Testis (tissue), 3 donors: ENCODE results near the gene NXT1. TPM values are rescaled to one million over a fixed set of nuclear protein-coding genes. Genes with fewer than 3 reads are reported as not detected.

Experiments
- DNase-seq: peaks from one replicate; pipeline ENCODE4 v3.0.0-alpha.2; 2019
- H3K27ac ChIP-seq, 2 donors: fragments of 200-600 bp; sonication (generic); one replicate each; pipeline ENCODE4 v1.5.1; 2019
- H3K27me3 ChIP-seq: fragments of 200-600 bp; sonication (generic); one replicate; pipeline ENCODE4 v1.5.1; 2019
- H3K36me3 ChIP-seq: fragments of 200-600 bp; sonication (generic); one replicate; pipeline ENCODE4 v1.5.1; 2017; ENCODE audit warnings: low read depth; ENCODE audit errors: missing control alignments
- H3K4me1 ChIP-seq: fragments of 200-600 bp; sonication (generic); one replicate; pipeline ENCODE4 v1.5.1; 2019
- H3K4me3 ChIP-seq, 2 donors: fragments of 200-600 bp; sonication (generic); one replicate each; pipeline ENCODE4 v1.5.1; 2017 to 2019
- H3K9me3 ChIP-seq: fragments of 200-600 bp; sonication (generic); one replicate; pipeline ENCODE4 v1.5.1; 2017
- CTCF ChIP-seq, 3 experiments: fragments of 450-650 bp in 2 of 3; fragments of 200-600 bp in 1 of 3; sonication (generic) in 1 of 3; IDR thresholded peaks; one replicate each; pipeline ENCODE4 v1.5.1; 2016 to 2019; ENCODE audit warnings: antibody characterized with exemption in 3 of 3, mild to moderate bottlenecking in 2 of 3, moderate library complexity in 1 of 3
- POLR2A ChIP-seq: fragments of 450-650 bp; IDR thresholded peaks from one replicate; pipeline ENCODE4 v1.6.1; 2017; ENCODE audit warnings: antibody characterized with exemption, mild to moderate bottlenecking, moderate library complexity
- WGBS, 2 donors: methylation state at CpG; one replicate each; pipeline ENCODE4 v1.1.5; 2018; 5-methylcytosine and 5-hydroxymethylcytosine counted together
- intact Hi-C: fragments of 100-400 bp; cut with DNase I; formaldehyde crosslinking; loops from one replicate; pipeline ENCODE4 v1.15.1; 2023; ENCODE audit warnings: low total_unique reads
- polyA plus RNA-seq: library from polyadenylated mRNA; stranded (reverse); fragments of 350-450 nt; fragmentation: Illumina TruSeq; extraction: RNeasy Lipid Tissue Mini Kit (QIAGEN cat#74804); gene quantifications from one replicate; pipeline ENCODE4 v1.2.3, GENCODE V29; 2014; ENCODE audit warnings: low read depth, low replicate concordance; ENCODE audit not compliant: insufficient read depth
- total RNA-seq, 2 donors: library from RNA; depleted of rRNA; stranded (reverse); fragments of >200 nt; gene quantifications; one replicate each; pipeline ENCODE4 v1.2.3, GENCODE V29; 2016

NXT1 gene
- total and polyA plus RNA-seq, 3 donors from 2014 or later, result 26.3 to 48.0 (median 40.3) TPM

- WGBS, 2 donors, result 62 to 82% methylated on average over 53 to 64 of the region's 65 CpGs
- Histone ChIP-seq H3K9me3 (no peaks in the 10 kb centered on the region), H3K4me1 (peaks cover 42% of the 10 kb centered on the region), H3K4me3 (peak overlapping the region; percentile 10 to 22), H3K27ac (peak overlapping the region in 1 of 2 donors; percentile 30), H3K27me3 (no peaks in the 10 kb centered on the region), H3K36me3 (no peaks in the 10 kb centered on the region)
- intact Hi-C loops, result no loop called here
- DNase-seq, result peak; percentile 16
- TF ChIP-seq CTCF (IDR thresholded peaks at IDR 0.05) (no peak), POLR2A (no peak)
Measured at GRCh38 chr20:23365390-23366165, 15.0 kb downstream of the NXT1 start.

- no peak for DNase-seq
- WGBS, 2 donors, result 10 to 46% methylated on average over 1 of the region's 1 CpG
- Histone ChIP-seq H3K9me3 (no peaks in the 10 kb centered on the region), H3K4me1 (peaks cover 37% of the 10 kb centered on the region), H3K4me3 (no peak overlapping the region), H3K27me3 (no peaks in the 10 kb centered on the region), H3K27ac (peak overlapping the region in 1 of 2 donors; percentile 30), H3K36me3 (no peaks in the 10 kb centered on the region)
- intact Hi-C loops, result no loop called here
- no peak for TF ChIP-seq POLR2A
- TF ChIP-seq CTCF (IDR thresholded peaks at IDR 0.05), result no peak
Measured at GRCh38 chr20:23366384-23366783, 15.8 kb downstream of the NXT1 start.

DNA sequence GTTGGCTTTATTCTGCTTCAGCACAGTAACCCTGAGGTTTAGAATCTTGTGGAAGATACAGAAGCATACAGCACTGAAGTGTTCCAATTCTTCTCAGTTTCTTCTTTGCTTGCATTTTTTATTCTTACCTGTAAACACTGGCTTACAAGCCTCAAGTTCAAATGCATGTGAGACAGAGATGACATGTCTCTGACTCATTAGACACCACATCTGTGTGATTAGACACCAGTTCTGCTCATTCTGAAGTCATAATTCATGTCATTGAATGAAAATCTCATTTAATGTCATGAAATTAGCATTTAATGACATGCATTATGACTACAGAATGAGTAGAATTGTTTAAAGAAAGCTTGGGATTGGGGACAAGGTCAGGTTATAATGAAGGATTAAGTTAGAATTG lies 17.2 kb downstream of the NXT1 start:
- intact Hi-C loops, result no loop called here

DNA sequence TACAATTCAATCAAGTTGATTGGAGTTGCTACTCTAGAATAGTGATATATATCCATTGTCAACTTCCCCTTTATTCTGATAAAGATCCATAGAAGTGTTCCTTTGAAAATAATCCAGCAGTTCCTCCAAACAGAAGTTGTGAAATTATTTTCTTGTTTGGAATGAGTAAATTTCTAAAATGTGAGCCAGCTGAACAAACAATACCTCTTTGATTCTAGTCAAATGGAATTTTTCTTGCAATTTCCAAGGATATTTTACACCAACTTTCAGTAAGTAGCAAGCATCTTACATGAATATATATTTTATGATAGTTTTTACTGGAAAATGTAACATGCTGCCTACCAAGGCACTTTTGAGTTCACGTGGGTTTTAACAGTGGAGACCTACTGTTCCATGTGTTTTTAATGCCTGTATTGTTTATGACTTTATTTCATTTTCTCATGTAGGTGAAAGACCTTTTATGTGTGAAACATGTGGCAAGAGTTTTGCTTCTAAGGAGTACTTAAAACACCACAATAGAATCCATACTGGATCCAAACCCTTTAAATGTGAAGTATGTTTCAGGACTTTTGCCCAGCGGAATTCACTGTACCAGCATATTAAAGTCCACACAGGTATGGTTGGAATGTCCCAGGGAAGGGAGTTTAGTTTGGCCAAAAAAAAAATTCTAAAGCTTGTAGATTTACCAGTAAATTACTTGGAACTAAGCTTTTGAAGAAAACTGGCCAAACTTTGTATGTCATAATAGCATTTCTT lies 17.9 kb downstream of the NXT1 start:
- Histone ChIP-seq H3K4me1 (peaks cover 29% of the 10 kb centered on the region), H3K27me3 (no peaks in the 10 kb centered on the region), H3K4me3 (no peak overlapping the region), H3K9me3 (no peaks in the 10 kb centered on the region), H3K36me3 (no peaks in the 10 kb centered on the region), H3K27ac (no peak overlapping the region)
- WGBS, 2 donors, result 78 to 84% methylated on average over 2 of the region's 2 CpGs
- TF ChIP-seq POLR2A, result no peak
- TF ChIP-seq CTCF (IDR thresholded peaks at IDR 0.05), result no peak
- intact Hi-C loops, result no loop called here
- DNase-seq, result no peak

More for the DNA sequence above, 17.2 kb downstream of the NXT1 start:
- DNase-seq, result no peak
- peaks cover 36% of the 10 kb centered on the region for H3K4me1 ChIP-seq
- no peaks in the 10 kb centered on the region for H3K9me3 ChIP-seq
- H3K36me3 ChIP-seq, result no peaks in the 10 kb centered on the region
- H3K27me3 ChIP-seq, result no peaks in the 10 kb centered on the region
- H3K27ac ChIP-seq, result no peak overlapping the region
- no peak overlapping the region for H3K4me3 ChIP-seq
- no peak for TF ChIP-seq POLR2A
- TF ChIP-seq CTCF (IDR thresholded peaks at IDR 0.05), result no peak
